ENCODE results near the gene SLC4A3.

The SLC4A3 gene, protein sequence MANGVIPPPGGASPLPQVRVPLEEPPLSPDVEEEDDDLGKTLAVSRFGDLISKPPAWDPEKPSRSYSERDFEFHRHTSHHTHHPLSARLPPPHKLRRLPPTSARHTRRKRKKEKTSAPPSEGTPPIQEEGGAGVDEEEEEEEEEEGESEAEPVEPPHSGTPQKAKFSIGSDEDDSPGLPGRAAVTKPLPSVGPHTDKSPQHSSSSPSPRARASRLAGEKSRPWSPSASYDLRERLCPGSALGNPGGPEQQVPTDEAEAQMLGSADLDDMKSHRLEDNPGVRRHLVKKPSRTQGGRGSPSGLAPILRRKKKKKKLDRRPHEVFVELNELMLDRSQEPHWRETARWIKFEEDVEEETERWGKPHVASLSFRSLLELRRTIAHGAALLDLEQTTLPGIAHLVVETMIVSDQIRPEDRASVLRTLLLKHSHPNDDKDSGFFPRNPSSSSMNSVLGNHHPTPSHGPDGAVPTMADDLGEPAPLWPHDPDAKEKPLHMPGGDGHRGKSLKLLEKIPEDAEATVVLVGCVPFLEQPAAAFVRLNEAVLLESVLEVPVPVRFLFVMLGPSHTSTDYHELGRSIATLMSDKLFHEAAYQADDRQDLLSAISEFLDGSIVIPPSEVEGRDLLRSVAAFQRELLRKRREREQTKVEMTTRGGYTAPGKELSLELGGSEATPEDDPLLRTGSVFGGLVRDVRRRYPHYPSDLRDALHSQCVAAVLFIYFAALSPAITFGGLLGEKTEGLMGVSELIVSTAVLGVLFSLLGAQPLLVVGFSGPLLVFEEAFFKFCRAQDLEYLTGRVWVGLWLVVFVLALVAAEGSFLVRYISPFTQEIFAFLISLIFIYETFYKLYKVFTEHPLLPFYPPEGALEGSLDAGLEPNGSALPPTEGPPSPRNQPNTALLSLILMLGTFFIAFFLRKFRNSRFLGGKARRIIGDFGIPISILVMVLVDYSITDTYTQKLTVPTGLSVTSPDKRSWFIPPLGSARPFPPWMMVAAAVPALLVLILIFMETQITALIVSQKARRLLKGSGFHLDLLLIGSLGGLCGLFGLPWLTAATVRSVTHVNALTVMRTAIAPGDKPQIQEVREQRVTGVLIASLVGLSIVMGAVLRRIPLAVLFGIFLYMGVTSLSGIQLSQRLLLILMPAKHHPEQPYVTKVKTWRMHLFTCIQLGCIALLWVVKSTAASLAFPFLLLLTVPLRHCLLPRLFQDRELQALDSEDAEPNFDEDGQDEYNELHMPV

GRCh38 chr2:219627103-219628100 is at the start of gene SLC4A3:
Gene SLC4A3 (plus strand): TSS chr2:219627630. CDS start chr2:219627993, 363 bp downstream.
- peak; percentile 54 for DNase-seq

DNA sequence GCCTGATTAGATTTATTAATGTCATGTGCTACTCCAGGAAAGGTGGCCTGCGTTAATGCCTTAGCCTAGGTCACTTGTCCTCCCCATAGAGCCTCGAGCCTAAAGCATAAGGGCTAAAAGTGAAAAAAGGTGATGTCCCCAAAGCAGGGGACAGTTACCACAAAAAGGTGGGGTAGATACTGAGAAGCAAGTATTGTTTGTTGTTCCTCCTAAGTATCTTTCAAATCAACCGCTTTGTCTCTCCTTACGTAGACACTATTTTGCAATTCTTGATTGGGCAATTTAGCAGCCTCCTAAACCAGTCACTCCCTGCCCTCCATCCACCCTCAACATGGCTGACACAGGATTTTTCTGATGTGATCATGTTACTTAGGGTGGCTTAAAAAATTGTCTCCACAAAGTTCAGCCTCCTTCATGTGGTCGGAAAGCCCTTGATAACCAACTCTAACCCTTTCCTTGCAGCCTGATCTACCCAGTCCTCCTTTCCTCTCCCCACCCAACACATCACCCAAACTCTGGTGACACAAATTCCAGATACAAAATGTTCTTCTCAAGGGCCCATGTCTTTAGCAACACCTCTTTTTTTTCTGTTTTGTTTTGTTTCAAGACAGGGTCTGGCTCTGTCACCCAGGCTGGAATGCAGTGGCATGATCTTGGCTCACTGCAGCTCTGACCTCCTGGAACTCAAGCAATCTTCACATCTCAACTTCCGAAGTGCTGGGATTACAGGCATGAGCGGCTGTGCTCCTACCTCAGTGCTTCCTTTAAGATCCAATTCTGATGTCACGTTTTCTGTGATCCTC is 48.4 kb upstream of the SLC4A3 start:
- in situ Hi-C loops (cut with HindIII; ENCODE audit: low pct_ligation_motif_present, low pct_unique_long_range_greater_than_20kb, low sequenced_read_pairs) = no loop called here
- no peak for DNase-seq

More at GRCh38 chr2:219627103-219628100, at the start of gene SLC4A3:
- in situ Hi-C loops (cut with HindIII; ENCODE audit: low pct_ligation_motif_present, low pct_unique_long_range_greater_than_20kb, low sequenced_read_pairs) = no loop called here

DNA sequence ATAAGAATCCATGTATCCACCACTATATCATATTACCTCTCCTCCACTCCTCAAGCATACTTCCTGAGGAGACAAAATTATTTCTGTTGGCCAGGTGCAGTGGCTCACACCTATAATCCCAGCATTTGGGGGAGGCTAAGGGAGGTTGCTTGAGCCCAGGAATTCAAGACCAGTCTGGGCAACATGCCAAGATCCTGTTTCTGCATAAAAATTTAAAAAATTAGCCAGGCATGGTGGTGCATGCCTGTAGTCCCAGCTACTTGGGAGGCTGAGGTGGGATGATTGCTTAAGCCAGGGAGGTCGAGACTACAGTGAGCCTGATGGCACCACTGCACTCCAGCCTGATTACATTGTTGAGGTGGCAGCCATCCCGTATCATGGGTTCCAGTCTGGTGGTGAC is 46.1 kb upstream of the SLC4A3 start:
- DNase-seq = no peak
- in situ Hi-C loops (cut with HindIII; ENCODE audit: low pct_ligation_motif_present, low pct_unique_long_range_greater_than_20kb, low sequenced_read_pairs) = no loop called here

- in situ Hi-C loops (cut with HindIII; ENCODE audit: low pct_ligation_motif_present, low pct_unique_long_range_greater_than_20kb, low sequenced_read_pairs) = no loop called here
- no peak for DNase-seq
These were observed 36.3 kb upstream of the SLC4A3 start for GRCh38 chr2:219591091-219591490.

DNA sequence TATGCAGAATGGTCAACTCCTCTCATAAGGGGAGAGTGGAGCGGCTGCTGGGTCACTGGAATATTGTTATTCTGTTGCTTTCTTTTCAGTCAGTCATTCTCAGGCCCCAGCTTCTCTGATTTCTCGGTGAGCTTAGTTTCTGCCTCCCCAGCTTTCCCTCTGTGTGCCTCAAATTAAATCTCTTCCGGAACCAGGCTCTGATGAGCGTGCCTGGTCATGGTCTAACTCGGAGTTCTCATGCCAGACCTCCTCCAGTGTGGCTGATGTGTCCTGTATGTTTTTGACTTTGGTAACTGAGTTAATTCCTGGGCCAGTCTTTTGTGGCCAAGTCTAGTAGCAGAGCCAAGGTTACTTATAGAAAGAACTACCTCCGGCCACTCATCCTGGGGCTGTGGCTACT is 34.7 kb upstream of the SLC4A3 start:
- in situ Hi-C loops (cut with HindIII; ENCODE audit: low pct_ligation_motif_present, low pct_unique_long_range_greater_than_20kb, low sequenced_read_pairs) = no loop called here

DNA sequence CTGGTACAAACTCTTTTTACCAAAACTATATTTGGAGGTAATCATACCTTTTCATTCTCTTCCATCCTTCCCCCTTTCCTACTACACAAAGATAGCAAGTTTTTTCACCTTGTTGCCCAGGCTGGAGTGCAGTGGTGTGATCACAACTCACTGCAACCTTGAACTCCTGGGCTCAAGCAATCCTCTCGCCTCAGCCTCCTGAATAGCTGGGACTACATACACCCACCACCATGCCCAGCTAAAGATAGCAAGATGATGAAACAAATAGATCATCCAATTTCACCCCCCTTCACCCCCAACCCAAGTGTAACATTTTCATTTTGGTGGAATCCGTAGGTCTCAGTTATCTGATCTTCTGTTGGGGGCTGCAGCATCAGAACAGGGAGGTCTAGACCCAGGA is 34.3 kb upstream of the SLC4A3 start:
- in situ Hi-C loops (cut with HindIII; ENCODE audit: low pct_ligation_motif_present, low pct_unique_long_range_greater_than_20kb, low sequenced_read_pairs) = no loop called here
- no peak for DNase-seq

More for the DNA sequence above, 34.7 kb upstream of the SLC4A3 start:
- no peak for DNase-seq

- in situ Hi-C loops (cut with HindIII; ENCODE audit: low pct_ligation_motif_present, low pct_unique_long_range_greater_than_20kb, low sequenced_read_pairs) = no loop called here
- DNase-seq = no peak
These were observed 32.2 kb upstream of the SLC4A3 start for GRCh38 chr2:219595256-219595655.

- in situ Hi-C loops (cut with HindIII; ENCODE audit: low pct_ligation_motif_present, low pct_unique_long_range_greater_than_20kb, low sequenced_read_pairs) = no loop called here
These were observed 30.4 kb upstream of the SLC4A3 start for GRCh38 chr2:219596954-219597551.

DNA sequence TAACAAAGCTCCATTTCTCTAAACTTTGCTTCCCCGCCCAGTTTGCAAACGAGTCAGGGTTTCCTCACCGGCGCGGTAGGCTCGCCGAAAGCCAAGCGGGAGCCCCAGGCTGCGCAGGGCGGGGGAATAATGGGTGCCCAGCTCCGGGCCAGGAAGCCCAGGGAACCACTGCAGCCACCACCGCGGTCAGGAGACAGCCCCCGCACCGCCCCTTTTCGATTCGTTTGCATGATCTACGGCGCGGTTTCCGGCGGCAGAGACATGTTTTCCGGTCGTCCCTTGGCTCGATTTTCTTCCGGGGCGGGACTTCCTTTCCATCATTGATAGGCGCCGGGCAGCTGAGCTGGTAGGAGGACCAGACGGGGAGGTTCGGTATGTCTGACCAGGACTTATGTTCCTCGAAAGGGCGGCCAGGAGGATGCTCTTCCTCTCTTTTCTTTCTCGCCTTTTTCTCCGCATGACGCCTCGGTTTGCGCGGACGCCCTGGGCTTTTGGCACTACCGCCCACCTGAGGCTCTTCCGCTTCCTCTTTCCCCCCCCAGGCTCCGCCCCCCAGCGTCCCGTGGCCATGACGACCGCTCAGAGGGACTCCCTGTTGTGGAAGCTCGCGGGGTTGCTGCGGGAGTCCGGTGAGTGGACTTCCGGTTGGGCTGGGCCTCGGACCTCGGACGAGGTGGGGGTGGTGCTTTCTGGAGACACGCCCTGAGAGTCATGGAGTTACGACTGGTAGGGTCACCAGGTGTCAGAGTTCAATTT is 29.7 kb upstream of the SLC4A3 start, which contains the start of gene STK11IP:
TSS of gene STK11IP (plus strand) at position 306 of the 756 bp plus-strand sequence. CDS start at position 569, 263 bp downstream.
- in situ Hi-C loops (cut with HindIII; ENCODE audit: low pct_ligation_motif_present, low pct_unique_long_range_greater_than_20kb, low sequenced_read_pairs) = no loop called here
- peak; percentile 99 for DNase-seq

More at GRCh38 chr2:219596954-219597551, 30.4 kb upstream of the SLC4A3 start:
- peak; percentile 63 for DNase-seq

DNA sequence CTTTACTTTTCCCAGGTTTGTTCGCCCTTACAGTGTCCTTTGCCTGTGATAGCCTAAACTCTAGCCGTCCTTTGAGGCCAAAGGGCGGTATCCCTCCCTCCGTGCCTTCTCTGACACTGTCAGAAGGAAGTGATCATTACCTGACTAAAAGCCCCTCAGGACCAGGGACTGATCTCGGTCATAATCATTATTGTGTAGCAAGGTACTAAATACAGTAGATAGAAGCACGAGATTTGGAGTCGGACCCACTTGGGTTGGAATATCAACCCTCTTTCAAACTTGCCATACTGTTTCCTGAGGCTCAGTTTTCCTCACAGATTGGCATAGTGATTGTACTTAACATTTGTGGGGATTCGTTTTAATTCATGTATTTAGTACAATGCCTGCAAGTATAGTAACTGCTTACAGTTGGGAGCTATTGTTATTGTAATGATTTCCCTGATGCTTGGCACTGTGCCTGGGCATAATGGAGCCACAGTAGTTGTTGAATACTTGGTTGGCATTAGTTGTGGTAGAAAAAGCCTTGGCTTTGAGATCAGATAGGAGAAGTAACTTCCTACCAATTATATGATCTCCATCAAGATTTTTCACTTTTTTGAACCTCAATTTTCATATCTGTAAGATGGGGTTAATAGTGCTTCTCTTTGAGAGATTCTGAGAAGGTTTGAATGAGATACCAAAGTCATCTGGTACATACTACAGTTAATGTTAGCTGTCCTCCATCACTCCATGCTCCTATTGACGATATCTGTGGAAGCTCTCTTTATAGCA is 28.9 kb upstream of the SLC4A3 start:
- in situ Hi-C loops (cut with HindIII; ENCODE audit: low pct_ligation_motif_present, low pct_unique_long_range_greater_than_20kb, low sequenced_read_pairs) = no loop called here
- peak; percentile 9 for DNase-seq

GRCh38 chr2:219603771-219604170 is 23.7 kb upstream of the SLC4A3 start:
- no peak for DNase-seq
- in situ Hi-C loops (cut with HindIII; ENCODE audit: low pct_ligation_motif_present, low pct_unique_long_range_greater_than_20kb, low sequenced_read_pairs) = no loop called here

DNA sequence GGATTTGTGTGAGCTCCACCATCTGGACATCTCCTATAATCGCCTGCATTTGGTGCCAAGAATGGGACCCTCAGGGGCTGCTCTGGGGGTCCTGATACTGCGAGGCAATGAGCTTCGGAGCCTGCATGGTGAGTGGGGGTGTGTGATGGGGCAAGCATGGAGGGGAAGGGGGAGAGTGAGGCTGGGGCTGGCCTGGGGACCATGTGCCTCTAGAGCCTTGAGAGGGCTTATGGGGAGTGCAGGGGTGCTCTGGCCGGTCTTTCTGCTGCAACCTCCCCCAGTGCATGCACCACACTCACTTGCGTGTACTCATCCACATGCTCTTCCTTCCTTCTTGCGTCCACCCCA is 21.8 kb upstream of the SLC4A3 start:
- in situ Hi-C loops (cut with HindIII; ENCODE audit: low pct_ligation_motif_present, low pct_unique_long_range_greater_than_20kb, low sequenced_read_pairs) = no loop called here
- DNase-seq = no peak

DNA sequence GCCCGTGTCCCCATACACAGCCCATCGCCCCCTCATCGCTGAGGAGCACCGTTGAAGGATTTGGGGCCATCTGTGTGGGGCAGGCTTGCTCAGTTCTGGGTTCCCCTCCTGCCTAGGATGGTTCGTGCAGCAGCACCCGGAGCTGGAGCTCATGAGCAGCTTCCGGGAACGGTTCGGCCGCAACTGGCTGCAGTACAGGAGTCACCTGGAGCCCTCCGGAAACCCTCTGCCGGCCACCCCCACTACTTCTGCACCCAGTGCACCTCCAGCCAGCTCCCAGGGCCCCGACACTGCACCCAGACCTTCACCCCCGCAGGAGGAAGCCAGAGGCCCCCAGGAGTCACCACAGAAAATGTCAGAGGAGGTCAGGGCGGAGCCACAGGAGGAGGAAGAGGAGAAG is 19.5 kb upstream of the SLC4A3 start:
- DNase-seq = no peak
- in situ Hi-C loops (cut with HindIII; ENCODE audit: low pct_ligation_motif_present, low pct_unique_long_range_greater_than_20kb, low sequenced_read_pairs) = no loop called here

DNA sequence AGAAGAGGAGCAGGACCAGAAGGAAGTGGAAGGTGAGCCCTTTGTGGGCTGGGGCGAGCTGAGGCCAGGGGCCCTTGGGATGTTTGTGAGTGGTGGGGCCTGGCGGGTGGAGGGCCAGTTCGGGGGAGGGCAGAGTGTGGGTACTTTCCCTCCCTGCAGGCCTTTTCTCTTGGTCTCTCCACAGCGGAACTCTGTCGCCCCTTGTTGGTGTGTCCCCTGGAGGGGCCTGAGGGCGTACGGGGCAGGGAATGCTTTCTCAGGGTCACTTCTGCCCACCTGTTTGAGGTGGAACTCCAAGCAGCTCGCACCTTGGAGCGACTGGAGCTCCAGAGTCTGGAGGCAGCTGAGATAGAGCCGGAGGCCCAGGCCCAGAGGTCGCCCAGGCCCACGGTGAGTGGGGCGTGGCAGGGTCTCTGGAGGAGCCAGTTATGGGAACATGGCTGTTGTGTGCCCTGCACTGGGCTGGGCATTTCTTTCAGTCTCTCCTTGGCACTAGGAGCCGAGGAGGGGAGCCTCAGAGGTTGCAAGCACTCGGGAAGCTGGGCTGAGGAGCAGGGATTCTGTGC is 18.9 kb upstream of the SLC4A3 start:
- DNase-seq = no peak
- in situ Hi-C loops (cut with HindIII; ENCODE audit: low pct_ligation_motif_present, low pct_unique_long_range_greater_than_20kb, low sequenced_read_pairs) = no loop called here

DNA sequence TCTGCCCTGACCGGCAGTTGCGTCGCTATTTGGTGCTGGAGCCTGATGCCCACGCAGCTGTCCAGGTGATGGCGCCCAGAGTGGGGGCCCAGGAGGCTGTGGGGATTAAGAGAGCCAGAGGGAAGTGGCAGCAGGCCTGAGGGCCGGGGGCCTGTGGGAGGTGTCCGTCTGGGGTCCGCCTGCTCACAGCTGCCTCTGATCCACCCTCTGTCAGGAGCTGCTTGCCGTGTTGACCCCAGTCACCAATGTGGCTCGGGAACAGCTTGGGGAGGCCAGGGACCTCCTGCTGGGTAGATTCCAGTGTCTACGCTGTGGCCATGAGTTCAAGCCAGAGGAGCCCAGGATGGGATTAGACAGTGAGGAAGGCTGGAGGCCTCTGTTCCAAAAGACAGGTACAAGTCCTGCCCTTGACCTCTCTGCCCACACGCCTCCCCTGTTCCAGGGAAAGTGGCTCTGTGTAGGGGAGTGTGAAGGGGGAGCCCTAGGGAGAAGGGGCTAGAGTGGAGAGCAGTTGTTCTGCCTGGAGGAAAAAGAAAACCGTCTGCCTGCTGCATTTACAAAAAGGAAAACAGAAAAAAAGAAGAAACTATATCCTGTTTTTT is 18.2 kb upstream of the SLC4A3 start:
- in situ Hi-C loops (cut with HindIII; ENCODE audit: low pct_ligation_motif_present, low pct_unique_long_range_greater_than_20kb, low sequenced_read_pairs) = no loop called here
- DNase-seq = no peak
